ENCODE results near the gene TAC3. TPM values are rescaled to one million over a fixed set of nuclear protein-coding genes. Genes with fewer than 3 reads are reported as not detected.
A peak's percentile ranks its signal among the peaks of the same experiment; 100 is the strongest.

The TAC3 gene
- total and polyA plus RNA-seq, 4 donors, result 2.6 to 8.1 (median 6.8) TPM

GRCh38 chr12:57009949-57010626, 6.2 kb downstream of the TAC3 start:
- no peaks in the 10 kb centered on the region for H3K9me3 ChIP-seq (ENCODE audit: control insufficient read depth, insufficient read depth, low read length)
- no peaks in the 10 kb centered on the region for H3K36me3 ChIP-seq (ENCODE audit: control insufficient read depth, insufficient read depth, low read length)
- no peak overlapping the region for H3K4me3 ChIP-seq (ENCODE audit: low read depth, low read length)
- DNase-seq (ENCODE audit: low read depth in 4 of 6, low spot score in 6 of 6), result no peak
- H3K27ac ChIP-seq (ENCODE audit: low read depth, low read length), result no peak overlapping the region
- 82% methylated on average over 1 of the region's 5 CpGs for WGBS (ENCODE audit: insufficient coverage)
- H3K27me3 ChIP-seq (ENCODE audit: control insufficient read depth, insufficient read depth, low read length), result no peaks in the 10 kb centered on the region
- H3K4me1 ChIP-seq (ENCODE audit: control insufficient read depth, insufficient read depth, low read length), result peaks cover 5% of the 10 kb centered on the region

- peaks cover 5% of the 10 kb centered on the region for H3K4me1 ChIP-seq (ENCODE audit: control insufficient read depth, insufficient read depth, low read length)
- H3K27me3 ChIP-seq (ENCODE audit: control insufficient read depth, insufficient read depth, low read length), result no peaks in the 10 kb centered on the region
- H3K9me3 ChIP-seq (ENCODE audit: control insufficient read depth, insufficient read depth, low read length), result no peaks in the 10 kb centered on the region
- H3K4me3 ChIP-seq (ENCODE audit: low read depth, low read length), result no peak overlapping the region
- H3K36me3 ChIP-seq (ENCODE audit: control insufficient read depth, insufficient read depth, low read length), result peaks cover 16% of the 10 kb centered on the region
- H3K27ac ChIP-seq (ENCODE audit: low read depth, low read length), result no peak overlapping the region
- DNase-seq (ENCODE audit: low read depth in 4 of 6, low spot score in 6 of 6), result peak in 3 of 6 donors; percentile 22 to 89 (median 77)
These were observed 8.2 kb downstream of the TAC3 start for GRCh38 chr12:57008178-57008577.

- 76% methylated on average over 6 of the region's 10 CpGs for WGBS (ENCODE audit: insufficient coverage)
These were observed 9.4 kb downstream of the TAC3 start for GRCh38 chr12:57006809-57007475.

GRCh38 chr12:57005980-57006808, 10.1 kb downstream of the TAC3 start, which contains the start of gene ZBTB39:
Gene ZBTB39 (minus strand): TSS chr12:57006546. CDS start chr12:57004917, 1,629 bp downstream.
- under 1% methylated on average over 80 of the region's 94 CpGs for WGBS (ENCODE audit: insufficient coverage)
- peak within 1 kb of the TSS; percentile 76 for H3K4me3 ChIP-seq (ENCODE audit: low read depth, low read length)
- DNase-seq (ENCODE audit: low read depth in 4 of 6, low spot score in 6 of 6), result peak in 3 of 6 donors; percentile 39 to 83 (median 80)
- peaks cover 36% of the 10 kb centered on the region for H3K36me3 ChIP-seq (ENCODE audit: control insufficient read depth, insufficient read depth, low read length)
- peaks cover 13% of the 10 kb centered on the region for H3K4me1 ChIP-seq (ENCODE audit: control insufficient read depth, insufficient read depth, low read length)
- no peaks in the 10 kb centered on the region for H3K27me3 ChIP-seq (ENCODE audit: control insufficient read depth, insufficient read depth, low read length)
- H3K27ac ChIP-seq (ENCODE audit: low read depth, low read length), result peak within 1 kb of the TSS; percentile 50
- H3K9me3 ChIP-seq (ENCODE audit: control insufficient read depth, insufficient read depth, low read length), result no peaks in the 10 kb centered on the region

More at GRCh38 chr12:57006809-57007475, 9.4 kb downstream of the TAC3 start:
- Histone ChIP-seq H3K36me3 (ENCODE audit: control insufficient read depth, insufficient read depth, low read length) (peaks cover 28% of the 10 kb centered on the region), H3K27ac (ENCODE audit: low read depth, low read length) (peak overlapping the region; percentile 37), H3K27me3 (ENCODE audit: control insufficient read depth, insufficient read depth, low read length) (no peaks in the 10 kb centered on the region), H3K9me3 (ENCODE audit: control insufficient read depth, insufficient read depth, low read length) (no peaks in the 10 kb centered on the region), H3K4me1 (ENCODE audit: control insufficient read depth, insufficient read depth, low read length) (peaks cover 5% of the 10 kb centered on the region), H3K4me3 (ENCODE audit: low read depth, low read length) (peak overlapping the region; percentile 34)
- no peak for DNase-seq (ENCODE audit: low read depth in 4 of 6, low spot score in 6 of 6)

- H3K4me3 ChIP-seq (ENCODE audit: low read depth, low read length), result no peak overlapping the region
- H3K4me1 ChIP-seq (ENCODE audit: control insufficient read depth, insufficient read depth, low read length), result peaks cover 14% of the 10 kb centered on the region
- H3K27ac ChIP-seq (ENCODE audit: low read depth, low read length), result no peak overlapping the region
- H3K27me3 ChIP-seq (ENCODE audit: control insufficient read depth, insufficient read depth, low read length), result no peaks in the 10 kb centered on the region
- DNase-seq (ENCODE audit: low read depth in 4 of 6, low spot score in 6 of 6), result no peak
- no peaks in the 10 kb centered on the region for H3K9me3 ChIP-seq (ENCODE audit: control insufficient read depth, insufficient read depth, low read length)
- WGBS (ENCODE audit: insufficient coverage), result 100% methylated on average over 2 of the region's 6 CpGs
- H3K36me3 ChIP-seq (ENCODE audit: control insufficient read depth, insufficient read depth, low read length), result peaks cover 41% of the 10 kb centered on the region
These were observed 11.7 kb downstream of the TAC3 start for GRCh38 chr12:57004651-57005050.

- no peak for DNase-seq (ENCODE audit: low read depth in 4 of 6, low spot score in 6 of 6)
- H3K4me3 ChIP-seq (ENCODE audit: low read depth, low read length), result no peak overlapping the region
- peaks cover 14% of the 10 kb centered on the region for H3K4me1 ChIP-seq (ENCODE audit: control insufficient read depth, insufficient read depth, low read length)
- H3K9me3 ChIP-seq (ENCODE audit: control insufficient read depth, insufficient read depth, low read length), result no peaks in the 10 kb centered on the region
- H3K27ac ChIP-seq (ENCODE audit: low read depth, low read length), result no peak overlapping the region
- H3K27me3 ChIP-seq (ENCODE audit: control insufficient read depth, insufficient read depth, low read length), result no peaks in the 10 kb centered on the region
- H3K36me3 ChIP-seq (ENCODE audit: control insufficient read depth, insufficient read depth, low read length), result peaks cover 49% of the 10 kb centered on the region
- WGBS (ENCODE audit: insufficient coverage), result 97% methylated on average over 13 of the region's 13 CpGs
These were observed 12.9 kb downstream of the TAC3 start for GRCh38 chr12:57003395-57003794.

- Histone ChIP-seq H3K4me1 (ENCODE audit: control insufficient read depth, insufficient read depth, low read length) (peaks cover 13% of the 10 kb centered on the region), H3K27ac (ENCODE audit: low read depth, low read length) (no peak overlapping the region), H3K9me3 (ENCODE audit: control insufficient read depth, insufficient read depth, low read length) (no peaks in the 10 kb centered on the region), H3K27me3 (ENCODE audit: control insufficient read depth, insufficient read depth, low read length) (no peaks in the 10 kb centered on the region), H3K4me3 (ENCODE audit: low read depth, low read length) (no peak overlapping the region), H3K36me3 (ENCODE audit: control insufficient read depth, insufficient read depth, low read length) (peaks cover 59% of the 10 kb centered on the region)
- DNase-seq (ENCODE audit: low read depth in 4 of 6, low spot score in 6 of 6), result peak in 2 of 6 donors; percentile 5 to 40
- 36% methylated on average over 12 of the region's 13 CpGs for WGBS (ENCODE audit: insufficient coverage)
These were observed 14.9 kb downstream of the TAC3 start for GRCh38 chr12:57001448-57001906.

- DNase-seq (ENCODE audit: low read depth in 4 of 6, low spot score in 6 of 6), result no peak
- Histone ChIP-seq H3K36me3 (ENCODE audit: control insufficient read depth, insufficient read depth, low read length) (peaks cover 69% of the 10 kb centered on the region), H3K9me3 (ENCODE audit: control insufficient read depth, insufficient read depth, low read length) (no peaks in the 10 kb centered on the region), H3K27ac (ENCODE audit: low read depth, low read length) (no peak overlapping the region), H3K27me3 (ENCODE audit: control insufficient read depth, insufficient read depth, low read length) (no peaks in the 10 kb centered on the region), H3K4me3 (ENCODE audit: low read depth, low read length) (no peak overlapping the region), H3K4me1 (ENCODE audit: control insufficient read depth, insufficient read depth, low read length) (peaks cover 13% of the 10 kb centered on the region)
- WGBS (ENCODE audit: insufficient coverage), result no CpG with 5 or more reads among the region's 1 CpG
These were observed 15.9 kb downstream of the TAC3 start for GRCh38 chr12:57000393-57000792.

GRCh38 chr12:56999456-56999855, 16.9 kb downstream of the TAC3 start:
- no peak overlapping the region for H3K27ac ChIP-seq (ENCODE audit: low read depth, low read length)
- no peak for DNase-seq (ENCODE audit: low read depth in 4 of 6, low spot score in 6 of 6)
- no peaks in the 10 kb centered on the region for H3K27me3 ChIP-seq (ENCODE audit: control insufficient read depth, insufficient read depth, low read length)
- peaks cover 13% of the 10 kb centered on the region for H3K4me1 ChIP-seq (ENCODE audit: control insufficient read depth, insufficient read depth, low read length)
- H3K9me3 ChIP-seq (ENCODE audit: control insufficient read depth, insufficient read depth, low read length), result no peaks in the 10 kb centered on the region
- 98% methylated on average over 3 of the region's 4 CpGs for WGBS (ENCODE audit: insufficient coverage)
- H3K36me3 ChIP-seq (ENCODE audit: control insufficient read depth, insufficient read depth, low read length), result peaks cover 71% of the 10 kb centered on the region
- H3K4me3 ChIP-seq (ENCODE audit: low read depth, low read length), result no peak overlapping the region

Measured in spinal cord (tissue), 10 donors.